ENCODE data around the gene FNIP2. TPM values are rescaled to one million over a fixed set of nuclear protein-coding genes. Genes with fewer than 3 reads are reported as not detected.

FNIP2 gene
- total RNA-seq, 3 donors from 2014 or later (not counting 1 experiment from before 2014, with no cell fraction given), result 19.4 to 22.6 (median 21.8) TPM

GRCh38 chr4:158869761-158870160 lies 100.9 kb downstream of the FNIP2 start:
- no peak for TF ChIP-seq CTCF (IDR thresholded peaks at IDR 0.05)
- peaks cover 15% of the 10 kb centered on the region for H3K36me3 ChIP-seq (ENCODE audit: control insufficient read depth, insufficient read depth, low read length)
- no peaks in the 10 kb centered on the region for H3K9me3 Mint-ChIP-seq
- 94% methylated on average over 5 of the region's 7 CpGs for WGBS (ENCODE audit: insufficient coverage)
- H3K36me3 Mint-ChIP-seq, result peaks cover 26% of the 10 kb centered on the region
- H3K9me3 ChIP-seq (ENCODE audit: control insufficient read depth, insufficient read depth, low read length), result no peaks in the 10 kb centered on the region
- peaks cover 27 to 40% of the 10 kb centered on the region in 2 donors for H3K4me1 Mint-ChIP-seq
- no peak overlapping the region for H3K27ac ChIP-seq (ENCODE audit: low read length)
- peaks cover 8% of the 10 kb centered on the region for H3K4me1 ChIP-seq (ENCODE audit: control insufficient read depth, insufficient read depth, low read length)
- no peak overlapping the region for H3K4me3 Mint-ChIP-seq
- DNase-seq (no peak), ATAC-seq (no peak)
- no peaks in the 10 kb centered on the region for H3K27me3 ChIP-seq (ENCODE audit: control insufficient read depth, insufficient read depth, low read length)
- intact Hi-C loops (cut with micrococcal nuclease), result loop anchor here (5.0 kb wide), 1 partner anchor 38 kb away; no protein-coding TSS in a partner anchor
- peaks cover 0 to 3% of the 10 kb centered on the region in 2 donors for H3K27me3 Mint-ChIP-seq (ENCODE audit: low read depth in 2 of 2)
- no peak overlapping the region for H3K27ac Mint-ChIP-seq
- H3K4me3 ChIP-seq (ENCODE audit: low read length), result no peak overlapping the region

- H3K27ac Mint-ChIP-seq, result peak overlapping the region in 1 of 2 donors; percentile 75
- no peaks in the 10 kb centered on the region for H3K9me3 ChIP-seq (ENCODE audit: control insufficient read depth, insufficient read depth, low read length)
- H3K9me3 Mint-ChIP-seq, result no peaks in the 10 kb centered on the region
- ATAC-seq (no peak), DNase-seq (no peak)
- no peak overlapping the region for H3K4me3 ChIP-seq (ENCODE audit: low read length)
- no peak overlapping the region for H3K4me3 Mint-ChIP-seq
- peaks cover 26% of the 10 kb centered on the region for H3K36me3 Mint-ChIP-seq
- no peak for TF ChIP-seq CTCF (IDR thresholded peaks at IDR 0.05)
- H3K27me3 Mint-ChIP-seq (ENCODE audit: low read depth in 2 of 2), result peaks cover 0 to 3% of the 10 kb centered on the region in 2 donors
- H3K36me3 ChIP-seq (ENCODE audit: control insufficient read depth, insufficient read depth, low read length), result peaks cover 15% of the 10 kb centered on the region
- no peaks in the 10 kb centered on the region for H3K27me3 ChIP-seq (ENCODE audit: control insufficient read depth, insufficient read depth, low read length)
- intact Hi-C loops (cut with micrococcal nuclease), result loop anchor here (5.0 kb wide), 1 partner anchor 37 kb away; no protein-coding TSS in a partner anchor
- H3K4me1 ChIP-seq (ENCODE audit: control insufficient read depth, insufficient read depth, low read length), result peaks cover 8% of the 10 kb centered on the region
- no peak overlapping the region for H3K27ac ChIP-seq (ENCODE audit: low read length)
- peaks cover 27 to 40% of the 10 kb centered on the region in 2 donors for H3K4me1 Mint-ChIP-seq
- 96% methylated on average over 4 of the region's 4 CpGs for WGBS (ENCODE audit: insufficient coverage)
Measured at GRCh38 chr4:158870282-158870625, 101.4 kb downstream of the FNIP2 start.

- Mint-ChIP-seq H3K9me3 (no peaks in the 10 kb centered on the region), H3K27ac (peak overlapping the region in 1 of 2 donors; percentile 75), H3K27me3 (ENCODE audit: low read depth in 2 of 2) (peaks cover 0 to 3% of the 10 kb centered on the region in 2 donors), H3K4me1 (peaks cover 27 to 40% of the 10 kb centered on the region in 2 donors), H3K4me3 (no peak overlapping the region), H3K36me3 (peaks cover 26% of the 10 kb centered on the region)
- Histone ChIP-seq H3K4me1 (ENCODE audit: control insufficient read depth, insufficient read depth, low read length) (peaks cover 8% of the 10 kb centered on the region), H3K4me3 (ENCODE audit: low read length) (no peak overlapping the region), H3K9me3 (ENCODE audit: control insufficient read depth, insufficient read depth, low read length) (no peaks in the 10 kb centered on the region), H3K36me3 (ENCODE audit: control insufficient read depth, insufficient read depth, low read length) (peaks cover 15% of the 10 kb centered on the region), H3K27me3 (ENCODE audit: control insufficient read depth, insufficient read depth, low read length) (no peaks in the 10 kb centered on the region), H3K27ac (ENCODE audit: low read length) (no peak overlapping the region)
- DNase-seq, result no peak
- WGBS (ENCODE audit: insufficient coverage), result 53% methylated on average over 8 of the region's 8 CpGs
- intact Hi-C loops (cut with micrococcal nuclease), result loop anchor here (5.0 kb wide), 1 partner anchor 37 kb away; no protein-coding TSS in a partner anchor
- peak; percentile 45 to 59 (median 49) for ATAC-seq
- no peak for TF ChIP-seq CTCF (IDR thresholded peaks at IDR 0.05)
Measured at GRCh38 chr4:158870626-158871334, 102.0 kb downstream of the FNIP2 start.

All from natural killer cell (primary cell).